Left colon (tissue), 2 donors: ENCODE measurements around the gene KRTAP10-8. TPM values are rescaled to one million over a fixed set of nuclear protein-coding genes. Genes with fewer than 3 reads are reported as not detected.
A peak's percentile ranks its signal among the peaks of the same experiment; 100 is the strongest.
"Not testable (repeated sequence)": the region's sequence is repeated elsewhere in the genome, so short reads cannot be mapped to it uniquely, and the experiment has no call there.

Source experiments
- ATAC-seq: fragments of 200-7000 bp; cut with Tn5 transposase; one replicate; pipeline ENCODE4 v1.9.1; 2020; ENCODE audit warnings: mild to moderate bottlenecking, moderate library complexity
- DNase-seq, 2 donors: peaks; one replicate each; pipeline ENCODE4 v3.0.0-alpha.2; 2020
- intact Hi-C, 2 donors: fragments of 100-400 bp; cut with DNase I in 1 of 2; cut with micrococcal nuclease in 1 of 2; formaldehyde crosslinking; loops; one replicate each; pipeline versions ENCODE4 v1.11.2 to v1.14.0; 2022; cut with DNase I, micrococcal nuclease
- total RNA-seq, 2 donors: library from RNA; stranded (reverse); fragmentation: NEBNext Ultra II Directional; extraction: Animal tissue kit (Norgen Biotek cat#: 25700); gene quantifications; one replicate each; pipeline ENCODE4 v1.2.1, GENCODE V29; 2021
- donor health status: DM: no; HTN: no; CAD: no.
- donor health status: DM: yes; HTN: yes; CAD: no.

Gene KRTAP10-8
- total RNA-seq, 2 donors from 2014 or later = not detected

GRCh38 chr21:44613386-44614155 lies 1.7 kb downstream of the KRTAP10-8 start:
- DNase-seq (no peak), ATAC-seq (no peak)
- intact Hi-C loops = no loop called here

GRCh38 chr21:44614161-44614631 lies 2.3 kb downstream of the KRTAP10-8 start:
- DNase-seq (no peak), ATAC-seq (no peak)
- intact Hi-C loops = no loop called here

GRCh38 chr21:44614961-44615391 lies 3.1 kb downstream of the KRTAP10-8 start:
- intact Hi-C loops = no loop called here
- no peak for ATAC-seq
- no peak for DNase-seq

GRCh38 chr21:44615466-44615865 lies 3.6 kb downstream of the KRTAP10-8 start:
- no peak for ATAC-seq
- intact Hi-C loops = no loop called here

GRCh38 chr21:44615911-44616590 lies 4.2 kb downstream of the KRTAP10-8 start:
- DNase-seq = no peak
- intact Hi-C loops = no loop called here
- ATAC-seq = no peak

More at GRCh38 chr21:44615466-44615865, 3.6 kb downstream of the KRTAP10-8 start:
- DNase-seq = no peak

- intact Hi-C loops = no loop called here
- DNase-seq (no peak), ATAC-seq (no peak)
Measured at GRCh38 chr21:44616591-44616926, 4.7 kb downstream of the KRTAP10-8 start.

- no peak for DNase-seq
- intact Hi-C loops = no loop called here
- no peak for ATAC-seq
Measured at GRCh38 chr21:44617071-44617501, 5.2 kb downstream of the KRTAP10-8 start.

GRCh38 chr21:44618504-44618903 lies 6.6 kb downstream of the KRTAP10-8 start:
- ATAC-seq (peak; percentile 85), DNase-seq (peak in 1 of 2 donors; percentile 35)
- intact Hi-C loops = no loop called here

GRCh38 chr21:44618909-44619308 lies 7.0 kb downstream of the KRTAP10-8 start:
- ATAC-seq (peak; percentile 84), DNase-seq (no peak)
- intact Hi-C loops = no loop called here

GRCh38 chr21:44619886-44620285 lies 8.0 kb downstream of the KRTAP10-8 start:
- no peak for DNase-seq
- intact Hi-C loops = no loop called here
- no peak for ATAC-seq

- no peak for ATAC-seq
- intact Hi-C loops = no loop called here
- no peak for DNase-seq
Measured at GRCh38 chr21:44623575-44623974, 11.7 kb downstream of the KRTAP10-8 start.

- DNase-seq (no peak), ATAC-seq (no peak)
- intact Hi-C loops = no loop called here
Measured at GRCh38 chr21:44625756-44626155, 13.9 kb downstream of the KRTAP10-8 start.

GRCh38 chr21:44626262-44626661 lies 14.4 kb downstream of the KRTAP10-8 start:
- no peak for ATAC-seq
- DNase-seq = no peak
- intact Hi-C loops = no loop called here

GRCh38 chr21:44626673-44627143 lies 14.8 kb downstream of the KRTAP10-8 start, which contains the start of gene KRTAP10-9:
KRTAP10-9 (plus strand) TSS chr21:44627093; CDS start chr21:44627172, 79 bp downstream.
- DNase-seq (no peak), ATAC-seq (no peak)
- intact Hi-C loops = no loop called here

- ATAC-seq, intact Hi-C loops, DNase-seq: not testable (repeated sequence)
Measured at GRCh38 chr21:44627181-44627822, 15.4 kb downstream of the KRTAP10-8 start.

GRCh38 chr21:44627831-44628233 lies 16.0 kb downstream of the KRTAP10-8 start:
- DNase-seq, ATAC-seq, intact Hi-C loops: not testable (repeated sequence)

GRCh38 chr21:44628707-44629391 lies 17.0 kb downstream of the KRTAP10-8 start:
- intact Hi-C loops = no loop called here
- DNase-seq (no peak), ATAC-seq (no peak)

GRCh38 chr21:44630440-44630839 lies 18.6 kb downstream of the KRTAP10-8 start:
- DNase-seq (no peak), ATAC-seq (no peak)
- intact Hi-C loops = no loop called here

GRCh38 chr21:44632067-44632466 lies 20.2 kb downstream of the KRTAP10-8 start:
- ATAC-seq = no peak
- DNase-seq = no peak
- intact Hi-C loops = no loop called here
